ENCODE results near the gene SLC25A22. TPM values are rescaled to one million over a fixed set of nuclear protein-coding genes. Genes with fewer than 3 reads are reported as not detected.

The SLC25A22 gene
- total RNA-seq, 2 donors from 2014 or later = 55.8 to 69.5 TPM

- 94 to 97% methylated on average over 6 to 8 of the region's 8 CpGs for WGBS, 2 donors
- Histone ChIP-seq H3K27me3 (no peaks in the 10 kb centered on the region), H3K4me3 (no peak overlapping the region), H3K36me3 (replicated peaks in 1 of 2; ENCODE audit: insufficient read depth in 1 of 2, low read depth in 2 of 2) (peaks cover 0 to 17% of the 10 kb centered on the region in 2 donors), H3K4me1 (peaks cover 7% of the 10 kb centered on the region), H3K9me3 (no peaks in the 10 kb centered on the region), H3K27ac (no peak overlapping the region)
- no peak for ATAC-seq
- DNase-seq = no peak
- no peak for TF ChIP-seq CTCF (IDR thresholded peaks at IDR 0.05)
- TF ChIP-seq POLR2A (IDR thresholded peaks at IDR 0.05) = no peak
- intact Hi-C loops (cut with DNase I) = no loop called here
Observed at GRCh38 chr11:765802-766091, 32.3 kb downstream of the SLC25A22 start.

- DNase-seq = peak; percentile 66 to 75 (median 68)
- 69 to 70% methylated on average over 18 to 19 of the region's 19 CpGs for WGBS, 2 donors
- Histone ChIP-seq H3K9me3 (no peaks in the 10 kb centered on the region), H3K4me1 (peaks cover 7% of the 10 kb centered on the region), H3K27ac (no peak overlapping the region), H3K4me3 (no peak overlapping the region), H3K27me3 (no peaks in the 10 kb centered on the region), H3K36me3 (replicated peaks in 1 of 2; ENCODE audit: insufficient read depth in 1 of 2, low read depth in 2 of 2) (peaks cover 0 to 16% of the 10 kb centered on the region in 2 donors)
- intact Hi-C loops (cut with DNase I) = no loop called here
- TF ChIP-seq POLR2A (IDR thresholded peaks at IDR 0.05) (no peak), CTCF (IDR thresholded peaks at IDR 0.05) (peak; percentile 37 to 79 (median 69))
- peak; percentile 52 for ATAC-seq
Observed at GRCh38 chr11:765025-765801, 32.9 kb downstream of the SLC25A22 start.

- H3K36me3 ChIP-seq (replicated peaks in 1 of 2; ENCODE audit: insufficient read depth in 1 of 2, low read depth in 2 of 2) = peaks cover 0 to 22% of the 10 kb centered on the region in 2 donors
- no peaks in the 10 kb centered on the region for H3K9me3 ChIP-seq
- no peak overlapping the region for H3K27ac ChIP-seq
- no peaks in the 10 kb centered on the region for H3K27me3 ChIP-seq
- ATAC-seq (no peak), DNase-seq (no peak)
- H3K4me3 ChIP-seq = no peak overlapping the region
- intact Hi-C loops (cut with DNase I) = no loop called here
- WGBS, 2 donors = 85 to 86% methylated on average over 11 to 18 of the region's 18 CpGs
- TF ChIP-seq CTCF (IDR thresholded peaks at IDR 0.05) = no peak
- peaks cover 7% of the 10 kb centered on the region for H3K4me1 ChIP-seq
Observed at GRCh38 chr11:764322-765024, 33.6 kb downstream of the SLC25A22 start.

GRCh38 chr11:763549-764321 lies 34.3 kb downstream of the SLC25A22 start:
- H3K9me3 ChIP-seq = no peaks in the 10 kb centered on the region
- peaks cover 0 to 27% of the 10 kb centered on the region in 2 donors for H3K36me3 ChIP-seq (replicated peaks in 1 of 2; ENCODE audit: insufficient read depth in 1 of 2, low read depth in 2 of 2)
- H3K4me1 ChIP-seq = peaks cover 7% of the 10 kb centered on the region
- H3K4me3 ChIP-seq = no peak overlapping the region
- ATAC-seq = no peak
- no peaks in the 10 kb centered on the region for H3K27me3 ChIP-seq
- TF ChIP-seq CTCF (IDR thresholded peaks at IDR 0.05) (no peak), POLR2A (IDR thresholded peaks at IDR 0.05) (no peak)
- H3K27ac ChIP-seq = peak overlapping the region in 1 of 4 donors; percentile 56
- intact Hi-C loops (cut with DNase I) = no loop called here
- 87 to 89% methylated on average over 5 to 20 of the region's 22 CpGs for WGBS, 2 donors
- no peak for DNase-seq

Measured in body of pancreas (tissue), 4 donors.